ENCODE measurements around the gene MBL2. TPM values are rescaled to one million over a fixed set of nuclear protein-coding genes. Genes with fewer than 3 reads are reported as not detected.

Gene MBL2
- total and polyA plus RNA-seq, 2 of the 8 experiments (the other 6 are each of a cell fraction or from before 2014, with no cell fraction given), result not detected

GRCh38 chr10:52742731-52743130, 29.9 kb downstream of the MBL2 start (continued):
- TF ChIP-seq RFX5 (IDR thresholded peaks at IDR 0.05; ENCODE audit: borderline replicate concordance, low read depth, low read length) (no peak), RBBP5 (IDR thresholded peaks at IDR 0.05; ENCODE audit: borderline replicate concordance, low read depth, low read length) (no peak), CBX5 (IDR thresholded peaks at IDR 0.05; ENCODE audit: low read depth, low read length) (no peak), TAF7 (optimal IDR thresholded peaks at IDR 0.05; ENCODE audit: borderline replicate concordance, low read depth, low read length) (no peak), GABPA (IDR thresholded peaks at IDR 0.05; ENCODE audit: borderline replicate concordance, insufficient read depth, low read length) (no peak), RXRA (IDR thresholded peaks at IDR 0.05; ENCODE audit: insufficient read depth, low read depth, low read length) (no peak), SUZ12 (IDR thresholded peaks at IDR 0.05; ENCODE audit: low read length) (no peak), RAD21 (IDR thresholded peaks at IDR 0.05 in 1 of 2, conservative IDR thresholded peaks at IDR 0.05 in 1 of 2; ENCODE audit: low read depth in 2 of 2, low read length in 2 of 2) (no peak), FOSL1 (IDR thresholded peaks at IDR 0.05; ENCODE audit: insufficient read depth, low read depth, low read length) (no peak), TAF1 (IDR thresholded peaks at IDR 0.05; ENCODE audit: low read depth, low read length) (no peak)
